Measurements from ENCODE around the gene ELOVL5.

The ELOVL5 gene

GRCh38 chr6:53369876-53370515 is 21.2 kb upstream of the ELOVL5 start:
- H3K4me3 ChIP-seq (replicated peaks; ENCODE audit: low read depth, low read length) = no peak overlapping the region
- no peak for DNase-seq (ENCODE audit: low read depth)
- no peak for TF ChIP-seq CTCF (IDR thresholded peaks at IDR 0.05; ENCODE audit: low read length, missing control alignments)

- no peak overlapping the region for H3K4me3 ChIP-seq (replicated peaks; ENCODE audit: low read depth, low read length)
- TF ChIP-seq CTCF (IDR thresholded peaks at IDR 0.05; ENCODE audit: low read length, missing control alignments) = no peak
- no peak for DNase-seq (ENCODE audit: low read depth)
Observed at GRCh38 chr6:53369051-53369450, 20.3 kb upstream of the ELOVL5 start.

- no peak overlapping the region for H3K4me3 ChIP-seq (replicated peaks; ENCODE audit: low read depth, low read length)
- TF ChIP-seq CTCF (IDR thresholded peaks at IDR 0.05; ENCODE audit: low read length, missing control alignments) = no peak
- DNase-seq (ENCODE audit: low read depth) = no peak
Observed at GRCh38 chr6:53366128-53366641, 17.4 kb upstream of the ELOVL5 start.

- no peak overlapping the region for H3K4me3 ChIP-seq (replicated peaks; ENCODE audit: low read depth, low read length)
- no peak for DNase-seq (ENCODE audit: low read depth)
- TF ChIP-seq CTCF (IDR thresholded peaks at IDR 0.05; ENCODE audit: low read length, missing control alignments) = no peak
Observed at GRCh38 chr6:53363341-53364079, 14.8 kb upstream of the ELOVL5 start.

- no peak overlapping the region for H3K4me3 ChIP-seq (replicated peaks; ENCODE audit: low read depth, low read length)
- DNase-seq (ENCODE audit: low read depth) = no peak
- TF ChIP-seq CTCF (IDR thresholded peaks at IDR 0.05; ENCODE audit: low read length, missing control alignments) = no peak
Observed at GRCh38 chr6:53361549-53362031, 12.8 kb upstream of the ELOVL5 start.

- no peak for TF ChIP-seq CTCF (IDR thresholded peaks at IDR 0.05; ENCODE audit: low read length, missing control alignments)
- DNase-seq (ENCODE audit: low read depth) = peak; percentile 39
- peak overlapping the region; percentile 34 for H3K4me3 ChIP-seq (replicated peaks; ENCODE audit: low read depth, low read length)
Observed at GRCh38 chr6:53360093-53360912, 11.6 kb upstream of the ELOVL5 start.
